ENCODE data around the gene GOLGA7B.

DNA sequence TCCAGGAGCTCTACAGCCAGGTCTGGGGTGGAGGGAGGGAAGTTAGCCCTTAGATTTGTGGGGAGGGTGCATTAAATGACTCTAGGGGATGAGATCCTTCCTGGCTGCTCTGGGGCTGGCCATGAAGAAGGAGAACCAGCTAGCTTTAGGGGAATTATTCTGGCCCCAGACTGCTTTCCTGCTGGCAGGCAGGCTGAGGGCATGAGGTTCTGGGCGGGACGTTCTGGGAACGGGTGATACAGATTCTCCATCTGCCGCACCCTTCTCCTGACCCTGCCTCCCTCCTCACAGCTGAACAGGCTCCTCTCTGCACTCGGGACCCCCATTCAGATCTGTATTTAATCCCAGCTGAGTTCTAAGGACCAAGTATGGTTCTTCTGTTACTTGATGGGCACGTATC lies 23.9 kb downstream of the GOLGA7B start:
- TF ChIP-seq POLR2A (IDR thresholded peaks at IDR 0.05), result no peak
- TF ChIP-seq, protein P1, sequence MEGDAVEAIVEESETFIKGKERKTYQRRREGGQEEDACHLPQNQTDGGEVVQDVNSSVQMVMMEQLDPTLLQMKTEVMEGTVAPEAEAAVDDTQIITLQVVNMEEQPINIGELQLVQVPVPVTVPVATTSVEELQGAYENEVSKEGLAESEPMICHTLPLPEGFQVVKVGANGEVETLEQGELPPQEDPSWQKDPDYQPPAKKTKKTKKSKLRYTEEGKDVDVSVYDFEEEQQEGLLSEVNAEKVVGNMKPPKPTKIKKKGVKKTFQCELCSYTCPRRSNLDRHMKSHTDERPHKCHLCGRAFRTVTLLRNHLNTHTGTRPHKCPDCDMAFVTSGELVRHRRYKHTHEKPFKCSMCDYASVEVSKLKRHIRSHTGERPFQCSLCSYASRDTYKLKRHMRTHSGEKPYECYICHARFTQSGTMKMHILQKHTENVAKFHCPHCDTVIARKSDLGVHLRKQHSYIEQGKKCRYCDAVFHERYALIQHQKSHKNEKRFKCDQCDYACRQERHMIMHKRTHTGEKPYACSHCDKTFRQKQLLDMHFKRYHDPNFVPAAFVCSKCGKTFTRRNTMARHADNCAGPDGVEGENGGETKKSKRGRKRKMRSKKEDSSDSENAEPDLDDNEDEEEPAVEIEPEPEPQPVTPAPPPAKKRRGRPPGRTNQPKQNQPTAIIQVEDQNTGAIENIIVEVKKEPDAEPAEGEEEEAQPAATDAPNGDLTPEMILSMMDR (IDR thresholded peaks at IDR 0.05), result no peak

All from vagina (tissue), 2 donors.